Natural killer cell (primary cell): ENCODE results near the gene PTGIS. TPM values are rescaled to one million over a fixed set of nuclear protein-coding genes. Genes with fewer than 3 reads are reported as not detected.

Source experiments
- ATAC-seq, 3 donors: fragments of 150-1000 bp in 2 of 3; fragments of 200-7000 bp in 1 of 3; cut with Tn5 transposase; 1 replicate in 1 of 3; 2 replicates in 2 of 3; pipeline ENCODE4 v1.10.0; 2021; ENCODE audit warnings: mild to moderate bottlenecking in 2 of 3, moderate library complexity in 2 of 3
- DNase-seq, 2 donors: peaks; one replicate each; pipeline versions ENCODE4 v3.0.0 to v3.0.0-alpha.2; 2013 to 2021; ENCODE audit warnings: mixed read lengths in 1 of 2
- H3K27ac ChIP-seq: one replicate; pipeline ENCODE4 v1.5.1; 2013; ENCODE audit warnings: mild to moderate bottlenecking, low read length
- H3K27me3 ChIP-seq: one replicate; pipeline ENCODE4 v1.6.1; 2013; ENCODE audit warnings: low read length; ENCODE audit not compliant: control insufficient read depth, insufficient read depth
- H3K36me3 ChIP-seq: one replicate; pipeline ENCODE4 v1.6.1; 2013; ENCODE audit warnings: low read length; ENCODE audit not compliant: control insufficient read depth, insufficient read depth
- H3K4me1 ChIP-seq: one replicate; pipeline ENCODE4 v1.6.1; 2013; ENCODE audit warnings: low read length; ENCODE audit not compliant: control insufficient read depth, insufficient read depth
- H3K4me3 ChIP-seq: one replicate; pipeline ENCODE4 v1.5.1; 2013; ENCODE audit warnings: low read length
- H3K9me3 ChIP-seq: one replicate; pipeline ENCODE4 v1.6.1; 2013; ENCODE audit warnings: low read length; ENCODE audit not compliant: control insufficient read depth, insufficient read depth
- H3K27ac Mint-ChIP-seq, 2 donors: one replicate each; pipeline ENCODE4 v1.8.0; 2022; ENCODE audit warnings: mild to moderate bottlenecking in 2 of 2, mixed read lengths in 2 of 2, moderate library complexity in 1 of 2
- H3K27me3 Mint-ChIP-seq, 2 donors: one replicate each; pipeline ENCODE4 v1.8.0; 2022; ENCODE audit warnings: low read depth in 2 of 2, mixed read lengths in 2 of 2
- H3K36me3 Mint-ChIP-seq: one replicate; pipeline ENCODE4 v1.8.0; 2022; ENCODE audit warnings: mixed read lengths
- H3K4me1 Mint-ChIP-seq, 2 donors: one replicate each; pipeline ENCODE4 v1.8.0; 2022; ENCODE audit warnings: mixed read lengths in 2 of 2
- H3K4me3 Mint-ChIP-seq: one replicate; pipeline ENCODE4 v1.8.0; 2022; ENCODE audit warnings: mild to moderate bottlenecking, moderate library complexity, mixed read lengths
- H3K9me3 Mint-ChIP-seq, 2 donors: one replicate each; pipeline ENCODE4 v1.8.0; 2022; ENCODE audit warnings: mixed read lengths in 2 of 2
- WGBS: methylation state at CpG from one replicate; pipeline ENCODE4 v1.1.7; 2013; ENCODE audit warnings: missing lambda C conversion rate; ENCODE audit not compliant: insufficient coverage; 5-methylcytosine and 5-hydroxymethylcytosine counted together
- intact Hi-C: fragments of 100-400 bp; cut with micrococcal nuclease; formaldehyde crosslinking; loops from one replicate; pipeline ENCODE4 v1.14.2; 2022
- total RNA-seq, 4 donors: library from RNA; stranded (reverse); fragments of 120-200 nt in 1 of 4; gene quantifications; one replicate each; pipeline versions ENCODE4 v1.2.3 to v1.2.4, GENCODE V29; 2013 to 2022
- TF ChIP-seq, protein P1 (sequence below): fragments of 200-600 bp; IDR thresholded peaks from one replicate; pipeline ENCODE4 v1.8.0; 2022; ENCODE audit warnings: antibody characterized with exemption

Gene PTGIS
- total RNA-seq, 3 donors from 2014 or later (not counting 1 experiment from before 2014, with no cell fraction given) = not detected

- Histone ChIP-seq H3K4me1 (peaks cover 17% of the 10 kb centered on the region), H3K27me3 (peaks cover 34% of the 10 kb centered on the region), H3K9me3 (peaks cover 3% of the 10 kb centered on the region), H3K36me3 (no peaks in the 10 kb centered on the region), H3K4me3 (no peak overlapping the region), H3K27ac (no peak overlapping the region)
- ATAC-seq (peak; percentile 46 to 72 (median 49)), DNase-seq (peak; percentile 24 to 69)
- TF ChIP-seq, protein P1, sequence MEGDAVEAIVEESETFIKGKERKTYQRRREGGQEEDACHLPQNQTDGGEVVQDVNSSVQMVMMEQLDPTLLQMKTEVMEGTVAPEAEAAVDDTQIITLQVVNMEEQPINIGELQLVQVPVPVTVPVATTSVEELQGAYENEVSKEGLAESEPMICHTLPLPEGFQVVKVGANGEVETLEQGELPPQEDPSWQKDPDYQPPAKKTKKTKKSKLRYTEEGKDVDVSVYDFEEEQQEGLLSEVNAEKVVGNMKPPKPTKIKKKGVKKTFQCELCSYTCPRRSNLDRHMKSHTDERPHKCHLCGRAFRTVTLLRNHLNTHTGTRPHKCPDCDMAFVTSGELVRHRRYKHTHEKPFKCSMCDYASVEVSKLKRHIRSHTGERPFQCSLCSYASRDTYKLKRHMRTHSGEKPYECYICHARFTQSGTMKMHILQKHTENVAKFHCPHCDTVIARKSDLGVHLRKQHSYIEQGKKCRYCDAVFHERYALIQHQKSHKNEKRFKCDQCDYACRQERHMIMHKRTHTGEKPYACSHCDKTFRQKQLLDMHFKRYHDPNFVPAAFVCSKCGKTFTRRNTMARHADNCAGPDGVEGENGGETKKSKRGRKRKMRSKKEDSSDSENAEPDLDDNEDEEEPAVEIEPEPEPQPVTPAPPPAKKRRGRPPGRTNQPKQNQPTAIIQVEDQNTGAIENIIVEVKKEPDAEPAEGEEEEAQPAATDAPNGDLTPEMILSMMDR = no peak
- peaks cover 0 to 3% of the 10 kb centered on the region in 2 donors for H3K9me3 Mint-ChIP-seq
- under 1% methylated on average over 61 of the region's 61 CpGs for WGBS
- H3K27ac Mint-ChIP-seq = peak overlapping the region in 1 of 2 donors; percentile 50
- H3K4me1 Mint-ChIP-seq = peaks cover 13 to 15% of the 10 kb centered on the region in 2 donors
- H3K27me3 Mint-ChIP-seq = peaks cover 60 to 67% of the 10 kb centered on the region in 2 donors
- no peaks in the 10 kb centered on the region for H3K36me3 Mint-ChIP-seq
- H3K4me3 Mint-ChIP-seq = peak overlapping the region; percentile 86
- intact Hi-C loops = no loop called here
Measured at GRCh38 chr20:49484180-49485140, 83.5 kb downstream of the PTGIS start.

DNA sequence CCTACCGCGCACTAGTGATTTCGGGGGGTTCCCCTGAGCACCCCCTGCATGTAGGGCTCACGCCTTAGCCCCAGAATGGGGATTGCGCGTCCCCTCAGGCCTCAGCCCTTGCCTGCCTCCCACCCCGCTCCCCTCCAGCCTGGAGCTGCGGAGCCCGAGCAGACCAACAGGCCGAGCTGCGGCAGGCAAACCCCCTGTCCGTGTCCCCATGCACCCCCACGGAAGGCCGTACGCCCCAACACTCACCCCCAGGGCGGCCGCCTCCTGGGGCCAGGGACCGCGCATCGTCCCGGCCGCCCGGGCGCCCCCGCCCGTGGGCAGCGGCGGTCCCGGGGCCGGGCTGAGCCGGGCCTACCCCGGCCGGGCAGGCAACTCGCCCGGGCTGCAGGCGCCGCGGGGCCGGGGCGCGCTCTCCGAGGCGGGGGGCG is 84.2 kb downstream of the PTGIS start:
- H3K27me3 Mint-ChIP-seq = peaks cover 59 to 60% of the 10 kb centered on the region in 2 donors

GRCh38 chr20:49483018-49483695 is 84.8 kb downstream of the PTGIS start:
- H3K27me3 Mint-ChIP-seq = peaks cover 54 to 57% of the 10 kb centered on the region in 2 donors
- no peaks in the 10 kb centered on the region for H3K36me3 ChIP-seq
- ATAC-seq (no peak), DNase-seq (no peak)
- H3K4me3 Mint-ChIP-seq = peak overlapping the region; percentile 56
- no peak overlapping the region for H3K4me3 ChIP-seq
- WGBS = 10% methylated on average over 18 of the region's 27 CpGs
- intact Hi-C loops = no loop called here
- peaks cover 0 to 3% of the 10 kb centered on the region in 2 donors for H3K9me3 Mint-ChIP-seq
- no peak overlapping the region for H3K27ac Mint-ChIP-seq
- peaks cover 3% of the 10 kb centered on the region for H3K9me3 ChIP-seq
- peaks cover 17% of the 10 kb centered on the region for H3K4me1 ChIP-seq
- H3K27me3 ChIP-seq = peaks cover 34% of the 10 kb centered on the region
- TF ChIP-seq, protein P1 = no peak
- H3K4me1 Mint-ChIP-seq = peaks cover 13 to 15% of the 10 kb centered on the region in 2 donors
- H3K27ac ChIP-seq = no peak overlapping the region
- H3K36me3 Mint-ChIP-seq = no peaks in the 10 kb centered on the region

More for the DNA sequence above, 84.2 kb downstream of the PTGIS start:
- H3K27me3 ChIP-seq = peaks cover 34% of the 10 kb centered on the region
- H3K4me1 ChIP-seq = peaks cover 17% of the 10 kb centered on the region
- TF ChIP-seq, protein P1 = no peak
- Mint-ChIP-seq H3K4me1 (peaks cover 13 to 15% of the 10 kb centered on the region in 2 donors), H3K4me3 (no peak overlapping the region), H3K36me3 (no peaks in the 10 kb centered on the region), H3K9me3 (peaks cover 0 to 3% of the 10 kb centered on the region in 2 donors), H3K27ac (no peak overlapping the region)
- ATAC-seq = no peak
- WGBS = 4% methylated on average over 44 of the region's 44 CpGs
- H3K27ac ChIP-seq = no peak overlapping the region
- no peaks in the 10 kb centered on the region for H3K36me3 ChIP-seq
- intact Hi-C loops = no loop called here
- no peak overlapping the region for H3K4me3 ChIP-seq
- no peak for DNase-seq
- H3K9me3 ChIP-seq = peaks cover 3% of the 10 kb centered on the region
